ENCODE results near the gene ABCD4. TPM values are rescaled to one million over a fixed set of nuclear protein-coding genes. Genes with fewer than 3 reads are reported as not detected.

ABCD4 gene
- polyA plus RNA-seq, 4 donors, result 31.1 to 138 (median 51.7) TPM

GRCh38 chr14:74296037-74296467 is 6.7 kb downstream of the ABCD4 start:
- Histone ChIP-seq H3K27ac (ENCODE audit: low read depth in 1 of 3, low read length in 2 of 3) (peak overlapping the region in 1 of 3 donors; percentile 36), H3K36me3 (ENCODE audit: control insufficient read depth in 3 of 3, insufficient read depth in 2 of 3, low read depth in 1 of 3, low read length in 3 of 3) (peaks cover 7 to 80% (median 8%) of the 10 kb centered on the region in 3 donors), H3K4me3 (ENCODE audit: low read depth in 1 of 3, low read length in 3 of 3) (no peak overlapping the region), H3K27me3 (ENCODE audit: control insufficient read depth in 3 of 3, insufficient read depth in 3 of 3, low read length in 3 of 3) (no peaks in the 10 kb centered on the region), H3K4me1 (ENCODE audit: control insufficient read depth in 3 of 3, insufficient read depth in 2 of 3, low read depth in 1 of 3, low read length in 2 of 3) (peaks cover 0 to 49% (median 0%) of the 10 kb centered on the region in 3 donors), H3K9me3 (ENCODE audit: control insufficient read depth in 2 of 2, insufficient read depth in 1 of 2, low read depth in 1 of 2, low read length in 1 of 2) (no peaks in the 10 kb centered on the region)
- peak in 1 of 2 donors; percentile 88 for DNase-seq
- no peak for FAIRE-seq
- WGBS, 3 donors, result 62 to 73% (median 69%) methylated on average over 9 of the region's 9 CpGs

- WGBS, 3 donors, result 90 to 98% (median 95%) methylated on average over 2 of the region's 2 CpGs
- Histone ChIP-seq H3K27me3 (ENCODE audit: control insufficient read depth in 3 of 3, insufficient read depth in 3 of 3, low read length in 3 of 3) (no peaks in the 10 kb centered on the region), H3K4me3 (ENCODE audit: low read depth in 1 of 3, low read length in 3 of 3) (no peak overlapping the region), H3K9me3 (ENCODE audit: control insufficient read depth in 2 of 2, insufficient read depth in 1 of 2, low read depth in 1 of 2, low read length in 1 of 2) (no peaks in the 10 kb centered on the region), H3K36me3 (ENCODE audit: control insufficient read depth in 3 of 3, insufficient read depth in 2 of 3, low read depth in 1 of 3, low read length in 3 of 3) (peaks cover 8 to 89% (median 11%) of the 10 kb centered on the region in 3 donors), H3K4me1 (ENCODE audit: control insufficient read depth in 3 of 3, insufficient read depth in 2 of 3, low read depth in 1 of 3, low read length in 2 of 3) (peaks cover 0 to 37% (median 0%) of the 10 kb centered on the region in 3 donors), H3K27ac (ENCODE audit: low read depth in 1 of 3, low read length in 2 of 3) (peak overlapping the region in 1 of 3 donors; percentile 2)
- DNase-seq (peak; percentile 6 to 35), FAIRE-seq (no peak)
Measured at GRCh38 chr14:74293606-74294005, 9.1 kb downstream of the ABCD4 start.

- WGBS, 3 donors, result 83 to 91% (median 86%) methylated on average over 11 of the region's 11 CpGs
- Histone ChIP-seq H3K27me3 (ENCODE audit: control insufficient read depth in 3 of 3, insufficient read depth in 3 of 3, low read length in 3 of 3) (no peaks in the 10 kb centered on the region), H3K4me1 (ENCODE audit: control insufficient read depth in 3 of 3, insufficient read depth in 2 of 3, low read depth in 1 of 3, low read length in 2 of 3) (peaks cover 0 to 35% (median 0%) of the 10 kb centered on the region in 3 donors), H3K4me3 (ENCODE audit: low read depth in 1 of 3, low read length in 3 of 3) (no peak overlapping the region), H3K27ac (ENCODE audit: low read depth in 1 of 3, low read length in 2 of 3) (no peak overlapping the region), H3K36me3 (ENCODE audit: control insufficient read depth in 3 of 3, insufficient read depth in 2 of 3, low read depth in 1 of 3, low read length in 3 of 3) (peaks cover 11 to 92% (median 12%) of the 10 kb centered on the region in 3 donors), H3K9me3 (ENCODE audit: control insufficient read depth in 2 of 2, insufficient read depth in 1 of 2, low read depth in 1 of 2, low read length in 1 of 2) (no peaks in the 10 kb centered on the region)
- FAIRE-seq, result no peak
- DNase-seq, result no peak
Measured at GRCh38 chr14:74292061-74292460, 10.7 kb downstream of the ABCD4 start.

- Histone ChIP-seq H3K9me3 (ENCODE audit: control insufficient read depth in 2 of 2, insufficient read depth in 1 of 2, low read depth in 1 of 2, low read length in 1 of 2) (no peaks in the 10 kb centered on the region), H3K4me1 (ENCODE audit: control insufficient read depth in 3 of 3, insufficient read depth in 2 of 3, low read depth in 1 of 3, low read length in 2 of 3) (peaks cover 0 to 18% (median 0%) of the 10 kb centered on the region in 3 donors), H3K4me3 (ENCODE audit: low read depth in 1 of 3, low read length in 3 of 3) (no peak overlapping the region), H3K27me3 (ENCODE audit: control insufficient read depth in 3 of 3, insufficient read depth in 3 of 3, low read length in 3 of 3) (no peaks in the 10 kb centered on the region), H3K27ac (ENCODE audit: low read depth in 1 of 3, low read length in 2 of 3) (no peak overlapping the region), H3K36me3 (ENCODE audit: control insufficient read depth in 3 of 3, insufficient read depth in 2 of 3, low read depth in 1 of 3, low read length in 3 of 3) (peaks cover 19 to 88% (median 20%) of the 10 kb centered on the region in 3 donors)
- WGBS, 3 donors, result 75 to 84% (median 82%) methylated on average over 6 to 7 of the region's 7 CpGs
- DNase-seq (no peak), FAIRE-seq (no peak)
Measured at GRCh38 chr14:74290415-74290814, 12.3 kb downstream of the ABCD4 start.

- H3K27me3 ChIP-seq (ENCODE audit: control insufficient read depth in 3 of 3, insufficient read depth in 3 of 3, low read length in 3 of 3), result no peaks in the 10 kb centered on the region
- no peak for FAIRE-seq
- no peak overlapping the region for H3K27ac ChIP-seq (ENCODE audit: low read depth in 1 of 3, low read length in 2 of 3)
- no peak overlapping the region for H3K4me3 ChIP-seq (ENCODE audit: low read depth in 1 of 3, low read length in 3 of 3)
- H3K36me3 ChIP-seq (ENCODE audit: control insufficient read depth in 3 of 3, insufficient read depth in 2 of 3, low read depth in 1 of 3, low read length in 3 of 3), result peaks cover 19 to 83% (median 21%) of the 10 kb centered on the region in 3 donors
- peaks cover 0 to 12% (median 0%) of the 10 kb centered on the region in 3 donors for H3K4me1 ChIP-seq (ENCODE audit: control insufficient read depth in 3 of 3, insufficient read depth in 2 of 3, low read depth in 1 of 3, low read length in 2 of 3)
- WGBS, 3 donors, result 83 to 85% (median 83%) methylated on average over 5 of the region's 5 CpGs
- no peak for DNase-seq
- no peaks in the 10 kb centered on the region for H3K9me3 ChIP-seq (ENCODE audit: control insufficient read depth in 2 of 2, insufficient read depth in 1 of 2, low read depth in 1 of 2, low read length in 1 of 2)
Measured at GRCh38 chr14:74289801-74290200, 12.9 kb downstream of the ABCD4 start.

- FAIRE-seq (no peak), DNase-seq (no peak)
- Histone ChIP-seq H3K36me3 (ENCODE audit: control insufficient read depth in 3 of 3, insufficient read depth in 2 of 3, low read depth in 1 of 3, low read length in 3 of 3) (peaks cover 16 to 76% (median 25%) of the 10 kb centered on the region in 3 donors), H3K4me1 (ENCODE audit: control insufficient read depth in 3 of 3, insufficient read depth in 2 of 3, low read depth in 1 of 3, low read length in 2 of 3) (no peaks in the 10 kb centered on the region), H3K27me3 (ENCODE audit: control insufficient read depth in 3 of 3, insufficient read depth in 3 of 3, low read length in 3 of 3) (no peaks in the 10 kb centered on the region), H3K27ac (ENCODE audit: low read depth in 1 of 3, low read length in 2 of 3) (no peak overlapping the region), H3K4me3 (ENCODE audit: low read depth in 1 of 3, low read length in 3 of 3) (no peak overlapping the region), H3K9me3 (ENCODE audit: control insufficient read depth in 2 of 2, insufficient read depth in 1 of 2, low read depth in 1 of 2, low read length in 1 of 2) (no peaks in the 10 kb centered on the region)
- 94 to 97% (median 95%) methylated on average over 7 of the region's 7 CpGs for WGBS, 3 donors
Measured at GRCh38 chr14:74286736-74287135, 16.0 kb downstream of the ABCD4 start.

GRCh38 chr14:74281069-74281468 is 21.7 kb downstream of the ABCD4 start:
- 89 to 96% (median 93%) methylated on average over 2 of the region's 2 CpGs for WGBS, 3 donors
- no peak overlapping the region for H3K27ac ChIP-seq (ENCODE audit: low read depth in 1 of 3, low read length in 2 of 3)
- H3K36me3 ChIP-seq (ENCODE audit: control insufficient read depth in 3 of 3, insufficient read depth in 2 of 3, low read depth in 1 of 3, low read length in 3 of 3), result peaks cover 3 to 32% (median 12%) of the 10 kb centered on the region in 3 donors
- H3K4me3 ChIP-seq (ENCODE audit: low read depth in 1 of 3, low read length in 3 of 3), result no peak overlapping the region
- no peak for FAIRE-seq
- no peaks in the 10 kb centered on the region for H3K27me3 ChIP-seq (ENCODE audit: control insufficient read depth in 3 of 3, insufficient read depth in 3 of 3, low read length in 3 of 3)
- no peaks in the 10 kb centered on the region for H3K4me1 ChIP-seq (ENCODE audit: control insufficient read depth in 3 of 3, insufficient read depth in 2 of 3, low read depth in 1 of 3, low read length in 2 of 3)
- peaks cover 0 to 30% of the 10 kb centered on the region in 2 donors for H3K9me3 ChIP-seq (ENCODE audit: control insufficient read depth in 2 of 2, insufficient read depth in 1 of 2, low read depth in 1 of 2, low read length in 1 of 2)
- no peak for DNase-seq

- H3K36me3 ChIP-seq (ENCODE audit: control insufficient read depth in 3 of 3, insufficient read depth in 2 of 3, low read depth in 1 of 3, low read length in 3 of 3), result peaks cover 0 to 18% (median 0%) of the 10 kb centered on the region in 3 donors
- 78 to 89% (median 82%) methylated on average over 2 of the region's 2 CpGs for WGBS, 3 donors
- no peak overlapping the region for H3K4me3 ChIP-seq (ENCODE audit: low read depth in 1 of 3, low read length in 3 of 3)
- H3K27me3 ChIP-seq (ENCODE audit: control insufficient read depth in 3 of 3, insufficient read depth in 3 of 3, low read length in 3 of 3), result no peaks in the 10 kb centered on the region
- H3K4me1 ChIP-seq (ENCODE audit: control insufficient read depth in 3 of 3, insufficient read depth in 2 of 3, low read depth in 1 of 3, low read length in 2 of 3), result no peaks in the 10 kb centered on the region
- H3K27ac ChIP-seq (ENCODE audit: low read depth in 1 of 3, low read length in 2 of 3), result no peak overlapping the region
- FAIRE-seq (no peak), DNase-seq (no peak)
- peaks cover 0 to 30% of the 10 kb centered on the region in 2 donors for H3K9me3 ChIP-seq (ENCODE audit: control insufficient read depth in 2 of 2, insufficient read depth in 1 of 2, low read depth in 1 of 2, low read length in 1 of 2)
Measured at GRCh38 chr14:74278080-74278479, 24.7 kb downstream of the ABCD4 start.
